ENCODE measurements around the gene ACTN4. TPM values are rescaled to one million over a fixed set of nuclear protein-coding genes. Genes with fewer than 3 reads are reported as not detected.
A peak's percentile ranks its signal among the peaks of the same experiment; 100 is the strongest.

ACTN4 gene
- total and polyA plus RNA-seq, 9 donors: 139 to 458 (median 299) TPM

GRCh38 chr19:38709671-38710415 lies 62.4 kb downstream of the ACTN4 start:
- DNase-seq: no peak
- intact Hi-C loops (cut with DNase I): loop anchor here in 1 of 4 donors (5.0 kb wide), 1 partner anchor 58 kb away; no protein-coding TSS in a partner anchor
- Histone ChIP-seq H3K27me3 (no peaks in the 10 kb centered on the region), H3K27ac (peak overlapping the region; percentile 3 to 25), H3K4me3 (no peak overlapping the region), H3K4me1 (ENCODE audit: insufficient read depth) (peaks cover 22% of the 10 kb centered on the region), H3K9me3 (no peaks in the 10 kb centered on the region), H3K36me3 (no peaks in the 10 kb centered on the region)
- 65 to 77% (median 70%) methylated on average over 27 of the region's 27 CpGs for WGBS, 3 donors
- TF ChIP-seq CTCF (IDR thresholded peaks at IDR 0.05) (no peak), EP300 (IDR thresholded peaks at IDR 0.05) (no peak), POLR2A (IDR thresholded peaks at IDR 0.05) (no peak)

GRCh38 chr19:38710416-38710702 lies 62.9 kb downstream of the ACTN4 start:
- no peaks in the 10 kb centered on the region for H3K27me3 ChIP-seq
- DNase-seq: peak in 1 of 5 donors; percentile 17
- H3K27ac ChIP-seq: peak overlapping the region in 1 of 2 donors; percentile 3
- H3K4me1 ChIP-seq (ENCODE audit: insufficient read depth): peaks cover 22% of the 10 kb centered on the region
- TF ChIP-seq EP300 (IDR thresholded peaks at IDR 0.05) (no peak), CTCF (IDR thresholded peaks at IDR 0.05) (no peak), POLR2A (IDR thresholded peaks at IDR 0.05) (no peak)
- H3K4me3 ChIP-seq: no peak overlapping the region
- intact Hi-C loops (cut with DNase I): loop anchor here in 1 of 4 donors (5.0 kb wide), 1 partner anchor 58 kb away; no protein-coding TSS in a partner anchor
- no peaks in the 10 kb centered on the region for H3K9me3 ChIP-seq
- no peaks in the 10 kb centered on the region for H3K36me3 ChIP-seq
- 71 to 80% (median 79%) methylated on average over 2 of the region's 2 CpGs for WGBS, 3 donors

GRCh38 chr19:38710928-38711725 lies 63.7 kb downstream of the ACTN4 start:
- intact Hi-C loops (cut with DNase I): loop anchor here in 1 of 4 donors (5.0 kb wide), 1 partner anchor 59 kb away; no protein-coding TSS in a partner anchor
- no peaks in the 10 kb centered on the region for H3K27me3 ChIP-seq
- no peak for TF ChIP-seq CTCF (IDR thresholded peaks at IDR 0.05)
- no peak for TF ChIP-seq EP300 (IDR thresholded peaks at IDR 0.05)
- TF ChIP-seq POLR2A (IDR thresholded peaks at IDR 0.05): no peak
- peaks cover 22% of the 10 kb centered on the region for H3K4me1 ChIP-seq (ENCODE audit: insufficient read depth)
- H3K36me3 ChIP-seq: no peaks in the 10 kb centered on the region
- 58 to 67% (median 59%) methylated on average over 22 to 25 of the region's 25 CpGs for whole genome bisulfite sequencing, 3 donors
- peak overlapping the region; percentile 32 to 35 for H3K27ac ChIP-seq
- no peak for DNase-seq
- no peaks in the 10 kb centered on the region for H3K9me3 ChIP-seq
- H3K4me3 ChIP-seq: no peak overlapping the region

GRCh38 chr19:38711726-38712153 lies 64.3 kb downstream of the ACTN4 start:
- no peak overlapping the region for H3K4me3 ChIP-seq
- H3K27me3 ChIP-seq: no peaks in the 10 kb centered on the region
- H3K4me1 ChIP-seq (ENCODE audit: insufficient read depth): peaks cover 22% of the 10 kb centered on the region
- no peaks in the 10 kb centered on the region for H3K36me3 ChIP-seq
- intact Hi-C loops (cut with DNase I): loop anchor here in 2 of 4 donors (2.0 to 5.0 kb wide), 2 partner anchors 57 to 59 kb away; no protein-coding TSS in a partner anchor
- TF ChIP-seq POLR2A (IDR thresholded peaks at IDR 0.05) (no peak), CTCF (IDR thresholded peaks at IDR 0.05) (no peak), EP300 (IDR thresholded peaks at IDR 0.05) (no peak)
- H3K9me3 ChIP-seq: no peaks in the 10 kb centered on the region
- peak; percentile 55 to 83 (median 72) for DNase-seq
- WGBS, 3 donors: 8 to 17% (median 9%) methylated on average over 11 to 12 of the region's 12 CpGs
- H3K27ac ChIP-seq: peak overlapping the region in 1 of 2 donors; percentile 35

All from ovary (tissue), 9 donors.